ENCODE data around the gene ADGRL2.

Gene ADGRL2

GRCh38 chr1:81999364-81999763 lies 198.6 kb downstream of the ADGRL2 start:
- no peaks in the 10 kb centered on the region for H3K36me3 ChIP-seq (ENCODE audit: control insufficient read depth, insufficient read depth, low read length)
- no peaks in the 10 kb centered on the region for H3K9me3 ChIP-seq (ENCODE audit: control insufficient read depth, low read length)
- H3K4me3 ChIP-seq (ENCODE audit: insufficient read depth, low read depth, low read length, poor library complexity, severe bottlenecking) = no peak overlapping the region
- no peak overlapping the region for H3K27ac ChIP-seq (ENCODE audit: insufficient read depth, low read length, poor library complexity, severe bottlenecking)
- H3K27me3 ChIP-seq (replicated peaks; ENCODE audit: control insufficient read depth, insufficient read depth, low read length, poor library complexity, severe bottlenecking) = no peaks in the 10 kb centered on the region
- DNase-seq = no peak
- H3K4me1 ChIP-seq (ENCODE audit: control insufficient read depth, insufficient read depth, low read length, poor library complexity, severe bottlenecking) = no peaks in the 10 kb centered on the region

DNA sequence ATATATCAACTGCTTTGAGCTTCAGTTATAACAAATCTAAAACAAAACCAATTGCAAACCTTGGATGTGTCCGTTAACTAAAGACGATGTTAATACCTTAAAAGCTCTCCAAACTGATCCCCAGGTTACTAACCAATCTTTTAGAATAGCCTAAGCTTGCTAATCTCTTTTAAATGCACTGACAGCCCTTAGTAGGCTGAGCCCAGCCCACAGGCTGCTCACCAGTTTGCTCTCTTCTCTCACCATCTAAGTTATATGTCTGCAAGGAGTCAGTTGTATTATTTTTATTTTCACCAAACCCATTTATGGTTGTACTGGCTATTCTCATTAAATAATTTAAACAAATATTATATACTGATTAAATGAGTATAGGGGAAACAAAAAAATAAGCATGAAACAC lies 199.5 kb downstream of the ADGRL2 start:
- H3K4me1 ChIP-seq (ENCODE audit: control insufficient read depth, insufficient read depth, low read length, poor library complexity, severe bottlenecking) = no peaks in the 10 kb centered on the region
- H3K27me3 ChIP-seq (replicated peaks; ENCODE audit: control insufficient read depth, insufficient read depth, low read length, poor library complexity, severe bottlenecking) = no peaks in the 10 kb centered on the region
- no peaks in the 10 kb centered on the region for H3K36me3 ChIP-seq (ENCODE audit: control insufficient read depth, insufficient read depth, low read length)
- H3K9me3 ChIP-seq (ENCODE audit: control insufficient read depth, low read length) = no peaks in the 10 kb centered on the region
- DNase-seq = no peak
- no peak overlapping the region for H3K4me3 ChIP-seq (ENCODE audit: insufficient read depth, low read depth, low read length, poor library complexity, severe bottlenecking)
- H3K27ac ChIP-seq (ENCODE audit: insufficient read depth, low read length, poor library complexity, severe bottlenecking) = no peak overlapping the region

GRCh38 chr1:82001345-82001744 lies 200.6 kb downstream of the ADGRL2 start:
- no peak overlapping the region for H3K27ac ChIP-seq (ENCODE audit: insufficient read depth, low read length, poor library complexity, severe bottlenecking)
- no peaks in the 10 kb centered on the region for H3K4me1 ChIP-seq (ENCODE audit: control insufficient read depth, insufficient read depth, low read length, poor library complexity, severe bottlenecking)
- H3K27me3 ChIP-seq (replicated peaks; ENCODE audit: control insufficient read depth, insufficient read depth, low read length, poor library complexity, severe bottlenecking) = no peaks in the 10 kb centered on the region
- no peaks in the 10 kb centered on the region for H3K36me3 ChIP-seq (ENCODE audit: control insufficient read depth, insufficient read depth, low read length)
- DNase-seq = no peak
- no peaks in the 10 kb centered on the region for H3K9me3 ChIP-seq (ENCODE audit: control insufficient read depth, low read length)
- no peak overlapping the region for H3K4me3 ChIP-seq (ENCODE audit: insufficient read depth, low read depth, low read length, poor library complexity, severe bottlenecking)

GRCh38 chr1:82007804-82008203 lies 207.1 kb downstream of the ADGRL2 start:
- H3K4me1 ChIP-seq (ENCODE audit: control insufficient read depth, insufficient read depth, low read length, poor library complexity, severe bottlenecking) = no peaks in the 10 kb centered on the region
- no peaks in the 10 kb centered on the region for H3K27me3 ChIP-seq (replicated peaks; ENCODE audit: control insufficient read depth, insufficient read depth, low read length, poor library complexity, severe bottlenecking)
- no peak overlapping the region for H3K27ac ChIP-seq (ENCODE audit: insufficient read depth, low read length, poor library complexity, severe bottlenecking)
- H3K9me3 ChIP-seq (ENCODE audit: control insufficient read depth, low read length) = no peaks in the 10 kb centered on the region
- no peaks in the 10 kb centered on the region for H3K36me3 ChIP-seq (ENCODE audit: control insufficient read depth, insufficient read depth, low read length)
- H3K4me3 ChIP-seq (ENCODE audit: insufficient read depth, low read depth, low read length, poor library complexity, severe bottlenecking) = no peak overlapping the region
- DNase-seq = no peak

GRCh38 chr1:82013702-82014101 lies 213.0 kb downstream of the ADGRL2 start:
- Histone ChIP-seq H3K4me3 (ENCODE audit: insufficient read depth, low read depth, low read length, poor library complexity, severe bottlenecking) (no peak overlapping the region), H3K27me3 (replicated peaks; ENCODE audit: control insufficient read depth, insufficient read depth, low read length, poor library complexity, severe bottlenecking) (no peaks in the 10 kb centered on the region), H3K36me3 (ENCODE audit: control insufficient read depth, insufficient read depth, low read length) (no peaks in the 10 kb centered on the region), H3K9me3 (ENCODE audit: control insufficient read depth, low read length) (no peaks in the 10 kb centered on the region), H3K27ac (ENCODE audit: insufficient read depth, low read length, poor library complexity, severe bottlenecking) (no peak overlapping the region), H3K4me1 (ENCODE audit: control insufficient read depth, insufficient read depth, low read length, poor library complexity, severe bottlenecking) (no peaks in the 10 kb centered on the region)
- no peak for DNase-seq

- H3K4me1 ChIP-seq (ENCODE audit: control insufficient read depth, insufficient read depth, low read length, poor library complexity, severe bottlenecking) = no peaks in the 10 kb centered on the region
Observed at GRCh38 chr1:82015444-82015843, 214.7 kb downstream of the ADGRL2 start.

GRCh38 chr1:82018319-82018718 lies 217.6 kb downstream of the ADGRL2 start:
- Histone ChIP-seq H3K27me3 (replicated peaks; ENCODE audit: control insufficient read depth, insufficient read depth, low read length, poor library complexity, severe bottlenecking) (no peaks in the 10 kb centered on the region), H3K36me3 (ENCODE audit: control insufficient read depth, insufficient read depth, low read length) (no peaks in the 10 kb centered on the region), H3K4me1 (ENCODE audit: control insufficient read depth, insufficient read depth, low read length, poor library complexity, severe bottlenecking) (no peaks in the 10 kb centered on the region), H3K4me3 (ENCODE audit: insufficient read depth, low read depth, low read length, poor library complexity, severe bottlenecking) (no peak overlapping the region), H3K27ac (ENCODE audit: insufficient read depth, low read length, poor library complexity, severe bottlenecking) (no peak overlapping the region), H3K9me3 (ENCODE audit: control insufficient read depth, low read length) (no peaks in the 10 kb centered on the region)
- no peak for DNase-seq

More at GRCh38 chr1:82015444-82015843, 214.7 kb downstream of the ADGRL2 start:
- Histone ChIP-seq H3K36me3 (ENCODE audit: control insufficient read depth, insufficient read depth, low read length) (no peaks in the 10 kb centered on the region), H3K27me3 (replicated peaks; ENCODE audit: control insufficient read depth, insufficient read depth, low read length, poor library complexity, severe bottlenecking) (no peaks in the 10 kb centered on the region), H3K4me3 (ENCODE audit: insufficient read depth, low read depth, low read length, poor library complexity, severe bottlenecking) (no peak overlapping the region), H3K27ac (ENCODE audit: insufficient read depth, low read length, poor library complexity, severe bottlenecking) (no peak overlapping the region), H3K9me3 (ENCODE audit: control insufficient read depth, low read length) (no peaks in the 10 kb centered on the region)
- no peak for DNase-seq

GRCh38 chr1:82019508-82019907 lies 218.8 kb downstream of the ADGRL2 start:
- Histone ChIP-seq H3K4me1 (ENCODE audit: control insufficient read depth, insufficient read depth, low read length, poor library complexity, severe bottlenecking) (no peaks in the 10 kb centered on the region), H3K36me3 (ENCODE audit: control insufficient read depth, insufficient read depth, low read length) (no peaks in the 10 kb centered on the region), H3K9me3 (ENCODE audit: control insufficient read depth, low read length) (no peaks in the 10 kb centered on the region), H3K27me3 (replicated peaks; ENCODE audit: control insufficient read depth, insufficient read depth, low read length, poor library complexity, severe bottlenecking) (no peaks in the 10 kb centered on the region), H3K4me3 (ENCODE audit: insufficient read depth, low read depth, low read length, poor library complexity, severe bottlenecking) (no peak overlapping the region), H3K27ac (ENCODE audit: insufficient read depth, low read length, poor library complexity, severe bottlenecking) (no peak overlapping the region)
- DNase-seq = no peak

GRCh38 chr1:82030830-82031229 lies 230.1 kb downstream of the ADGRL2 start:
- H3K4me3 ChIP-seq (ENCODE audit: insufficient read depth, low read depth, low read length, poor library complexity, severe bottlenecking) = no peak overlapping the region
- no peaks in the 10 kb centered on the region for H3K27me3 ChIP-seq (replicated peaks; ENCODE audit: control insufficient read depth, insufficient read depth, low read length, poor library complexity, severe bottlenecking)
- no peaks in the 10 kb centered on the region for H3K9me3 ChIP-seq (ENCODE audit: control insufficient read depth, low read length)
- DNase-seq = no peak
- no peak overlapping the region for H3K27ac ChIP-seq (ENCODE audit: insufficient read depth, low read length, poor library complexity, severe bottlenecking)
- no peaks in the 10 kb centered on the region for H3K4me1 ChIP-seq (ENCODE audit: control insufficient read depth, insufficient read depth, low read length, poor library complexity, severe bottlenecking)
- no peaks in the 10 kb centered on the region for H3K36me3 ChIP-seq (ENCODE audit: control insufficient read depth, insufficient read depth, low read length)

- Histone ChIP-seq H3K27me3 (replicated peaks; ENCODE audit: control insufficient read depth, insufficient read depth, low read length, poor library complexity, severe bottlenecking) (no peaks in the 10 kb centered on the region), H3K4me1 (ENCODE audit: control insufficient read depth, insufficient read depth, low read length, poor library complexity, severe bottlenecking) (no peaks in the 10 kb centered on the region), H3K9me3 (ENCODE audit: control insufficient read depth, low read length) (no peaks in the 10 kb centered on the region), H3K27ac (ENCODE audit: insufficient read depth, low read length, poor library complexity, severe bottlenecking) (no peak overlapping the region), H3K4me3 (ENCODE audit: insufficient read depth, low read depth, low read length, poor library complexity, severe bottlenecking) (no peak overlapping the region), H3K36me3 (ENCODE audit: control insufficient read depth, insufficient read depth, low read length) (no peaks in the 10 kb centered on the region)
- no peak for DNase-seq
Observed at GRCh38 chr1:82032068-82032467, 231.3 kb downstream of the ADGRL2 start.

GRCh38 chr1:82034812-82035211 lies 234.1 kb downstream of the ADGRL2 start:
- no peaks in the 10 kb centered on the region for H3K9me3 ChIP-seq (ENCODE audit: control insufficient read depth, low read length)
- no peaks in the 10 kb centered on the region for H3K27me3 ChIP-seq (replicated peaks; ENCODE audit: control insufficient read depth, insufficient read depth, low read length, poor library complexity, severe bottlenecking)
- H3K36me3 ChIP-seq (ENCODE audit: control insufficient read depth, insufficient read depth, low read length) = no peaks in the 10 kb centered on the region
- H3K4me3 ChIP-seq (ENCODE audit: insufficient read depth, low read depth, low read length, poor library complexity, severe bottlenecking) = no peak overlapping the region
- no peaks in the 10 kb centered on the region for H3K4me1 ChIP-seq (ENCODE audit: control insufficient read depth, insufficient read depth, low read length, poor library complexity, severe bottlenecking)
- no peak overlapping the region for H3K27ac ChIP-seq (ENCODE audit: insufficient read depth, low read length, poor library complexity, severe bottlenecking)
- no peak for DNase-seq
